LNCaP clone FGC (cell line): ENCODE results near the gene XRCC4.

Experiments used
- DNase-seq: peaks from one replicate; pipeline ENCODE4 v3.0.0-alpha.2; 2011; ENCODE audit warnings: low read depth
- H3K4me3 ChIP-seq: 2 replicates; pipeline ENCODE4 v1.5.1; 2011; ENCODE audit warnings: mild to moderate bottlenecking, low read depth, low read length, control low read depth
- TF ChIP-seq, protein P1 (sequence below): IDR thresholded peaks from 2 replicates; pipeline ENCODE4 v1.5.1; 2012; ENCODE audit warnings: mild to moderate bottlenecking; ENCODE audit not compliant: control insufficient read depth, insufficient read depth; ENCODE audit errors: extremely low read depth

Gene XRCC4

GRCh38 chr5:83184534-83184933, 107.2 kb downstream of the XRCC4 start:
- TF ChIP-seq, protein P1, sequence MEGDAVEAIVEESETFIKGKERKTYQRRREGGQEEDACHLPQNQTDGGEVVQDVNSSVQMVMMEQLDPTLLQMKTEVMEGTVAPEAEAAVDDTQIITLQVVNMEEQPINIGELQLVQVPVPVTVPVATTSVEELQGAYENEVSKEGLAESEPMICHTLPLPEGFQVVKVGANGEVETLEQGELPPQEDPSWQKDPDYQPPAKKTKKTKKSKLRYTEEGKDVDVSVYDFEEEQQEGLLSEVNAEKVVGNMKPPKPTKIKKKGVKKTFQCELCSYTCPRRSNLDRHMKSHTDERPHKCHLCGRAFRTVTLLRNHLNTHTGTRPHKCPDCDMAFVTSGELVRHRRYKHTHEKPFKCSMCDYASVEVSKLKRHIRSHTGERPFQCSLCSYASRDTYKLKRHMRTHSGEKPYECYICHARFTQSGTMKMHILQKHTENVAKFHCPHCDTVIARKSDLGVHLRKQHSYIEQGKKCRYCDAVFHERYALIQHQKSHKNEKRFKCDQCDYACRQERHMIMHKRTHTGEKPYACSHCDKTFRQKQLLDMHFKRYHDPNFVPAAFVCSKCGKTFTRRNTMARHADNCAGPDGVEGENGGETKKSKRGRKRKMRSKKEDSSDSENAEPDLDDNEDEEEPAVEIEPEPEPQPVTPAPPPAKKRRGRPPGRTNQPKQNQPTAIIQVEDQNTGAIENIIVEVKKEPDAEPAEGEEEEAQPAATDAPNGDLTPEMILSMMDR: no peak
- H3K4me3 ChIP-seq: no peak overlapping the region
- no peak for DNase-seq

GRCh38 chr5:83192947-83193346, 115.6 kb downstream of the XRCC4 start:
- TF ChIP-seq, protein P1: no peak
- no peak overlapping the region for H3K4me3 ChIP-seq

GRCh38 chr5:83197326-83197967, 120.1 kb downstream of the XRCC4 start:
- no peak overlapping the region for H3K4me3 ChIP-seq
- TF ChIP-seq, protein P1: no peak
- no peak for DNase-seq

More at GRCh38 chr5:83192947-83193346, 115.6 kb downstream of the XRCC4 start:
- no peak for DNase-seq

- TF ChIP-seq, protein P1: no peak
- no peak overlapping the region for H3K4me3 ChIP-seq
- DNase-seq: no peak
Measured at GRCh38 chr5:83199126-83199525, 121.8 kb downstream of the XRCC4 start.

GRCh38 chr5:83204651-83205050, 127.3 kb downstream of the XRCC4 start:
- H3K4me3 ChIP-seq: no peak overlapping the region
- TF ChIP-seq, protein P1: no peak
- DNase-seq: no peak

GRCh38 chr5:83209963-83210362, 132.6 kb downstream of the XRCC4 start:
- no peak for DNase-seq
- no peak overlapping the region for H3K4me3 ChIP-seq
- TF ChIP-seq, protein P1: no peak

DNA sequence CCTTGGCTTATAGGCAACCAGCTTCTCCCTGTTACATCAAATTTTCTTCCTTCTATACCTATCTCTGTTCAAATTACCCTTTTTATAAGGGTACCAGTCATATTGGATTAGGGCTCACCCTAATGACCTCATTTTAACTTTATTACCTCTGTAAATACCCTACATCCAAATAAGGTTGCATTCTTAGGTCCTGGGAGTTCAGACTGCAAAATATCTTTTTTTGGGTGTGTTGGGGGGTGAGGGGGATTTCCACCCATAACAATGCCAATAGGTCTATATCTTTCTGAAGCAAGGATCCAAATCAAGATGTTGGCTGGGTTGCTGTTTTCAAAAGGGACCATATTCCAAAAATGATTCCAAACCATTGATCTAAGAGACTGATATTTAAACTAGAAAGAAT, 141.7 kb downstream of the XRCC4 start:
- DNase-seq: no peak
- H3K4me3 ChIP-seq: no peak overlapping the region
- TF ChIP-seq, protein P1: no peak
